ENCODE measurements around the gene ABCG1. TPM values are rescaled to one million over a fixed set of nuclear protein-coding genes. Genes with fewer than 3 reads are reported as not detected.

Gene ABCG1
- total and polyA plus RNA-seq, 2 of the 4 experiments (the other 2 are of a cell fraction), result 0.19 to 0.36 TPM

GRCh38 chr21:42225571-42226155 is 6.7 kb downstream of the ABCG1 start:
- H3K79me1 ChIP-seq (ENCODE audit: low read depth in 1 of 2, low read length in 2 of 2), result peaks cover 0 to 4% of the 10 kb centered on the region in 2 experiments; a peak in 2 of 4 replicates
- H3K4me2 ChIP-seq (ENCODE audit: low read depth, low read length), result no peak overlapping the region
- no peak overlapping the region for H2BK20ac ChIP-seq (ENCODE audit: low read depth, low read length)
- CTCF ChIA-PET, result interaction anchor here (0.7 kb wide), 1 partner anchor 213 kb away, joined by 4 read pairs; no protein-coding TSS in a partner anchor
- no TSS peak for BruUV-seq (replicated peaks)
- no peak overlapping the region for H2AK5ac ChIP-seq (ENCODE audit: low read depth, low read length)
- no peak overlapping the region for H2BK15ac ChIP-seq (ENCODE audit: low read depth, low read length)
- H3K4me3 ChIP-seq (ENCODE audit: insufficient read depth, low read depth, low read length), result no peak overlapping the region
- intact Hi-C loops (cut with micrococcal nuclease), result no loop called here
- ATAC-seq (ENCODE audit: low read depth) (no peak), DNase-seq (no peak)
- TF ChIP-seq RCOR1 (IDR thresholded peaks at IDR 0.05; ENCODE audit: insufficient replicate concordance, low read length) (no peak), MXI1 (IDR thresholded peaks at IDR 0.05; ENCODE audit: borderline replicate concordance, low read depth, low read length) (no peak)
- no peak overlapping the region for H3K9ac ChIP-seq (ENCODE audit: low read depth, low read length)
- H3K4ac ChIP-seq (ENCODE audit: low read depth, low read length), result no peak overlapping the region
- no peak overlapping the region for H3K18ac ChIP-seq (ENCODE audit: low read depth, low read length)
- no peaks in the 10 kb centered on the region for H3K9me3 ChIP-seq (ENCODE audit: control insufficient read depth, insufficient read depth, low read length)
- H4K20me1 ChIP-seq (ENCODE audit: insufficient read depth, low read length), result no peaks in the 10 kb centered on the region; the same call in 1 of the 2 replicates
- H3K9me1 ChIP-seq (ENCODE audit: insufficient read depth, low read length), result peaks cover 19% of the 10 kb centered on the region
- peaks cover 23% of the 10 kb centered on the region for H3K4me1 ChIP-seq (ENCODE audit: control insufficient read depth, insufficient read depth, low read length)
- no peak overlapping the region for H2AK9ac ChIP-seq (replicated peaks; ENCODE audit: low read depth, low read length, poor library complexity)
- POLR2A ChIA-PET (ENCODE audit: unreplicated experiment), result no interaction called here
- H3K36me3 ChIP-seq (ENCODE audit: control insufficient read depth, insufficient read depth, low read length), result peaks cover 3% of the 10 kb centered on the region; the same call in 1 of the 2 replicates
- H3K23ac ChIP-seq (ENCODE audit: low read depth, low read length), result no peak overlapping the region
- dilution Hi-C loops (cut with HindIII; ENCODE audit: low sequenced_read_pairs, unreplicated experiment), result no loop called here
- H4K5ac ChIP-seq (ENCODE audit: low read depth, low read length), result no peak overlapping the region
- no peak overlapping the region for H2BK120ac ChIP-seq (ENCODE audit: low read depth, low read length)
- in situ Hi-C loops (cut with MboI; ENCODE audit: low sequenced_read_pairs), result no loop called here
- H3K27me3 ChIP-seq (ENCODE audit: control insufficient read depth, insufficient read depth, low read length), result no peaks in the 10 kb centered on the region
- H2BK5ac ChIP-seq (ENCODE audit: low read depth, low read length, poor library complexity, severe bottlenecking), result no peak overlapping the region
- H2AFZ ChIP-seq (replicated peaks; ENCODE audit: low read length, poor library complexity), result no peak overlapping the region
- no CpG with 5 or more reads among the region's 13 CpGs for WGBS, 2 experiments (ENCODE audit: extremely low coverage in 2 of 2, insufficient read length in 1 of 2)
- H3K27ac ChIP-seq (ENCODE audit: insufficient read depth, low read length), result no peak overlapping the region
- no peak overlapping the region for H3K14ac ChIP-seq (replicated peaks; ENCODE audit: low read depth, low read length)
- H4K91ac ChIP-seq (ENCODE audit: insufficient read depth, low read depth, low read length), result no peak overlapping the region
- H4K8ac ChIP-seq (ENCODE audit: low read depth in 2 of 2, low read length in 2 of 2), result no peak overlapping the region
- no peak overlapping the region for H3K56ac ChIP-seq (ENCODE audit: extremely low read depth, insufficient read depth, low read length)
